GM19438 (cell line): Measurements from ENCODE around the gene FABP7.
"Not testable (repeated sequence)": the region's sequence is repeated elsewhere in the genome, so short reads cannot be mapped to it uniquely, and the experiment has no call there.

Experiments
- ATAC-seq: cut with Tn5 transposase; IDR thresholded peaks from one replicate; pipeline ENCODE4 v1.9.1; 2021; ENCODE audit warnings: low read depth; ENCODE audit not compliant: unreplicated experiment

Gene FABP7

GRCh38 chr6:122779667-122780066, at the start of gene FABP7:
Gene FABP7 (plus strand): TSS chr6:122779716. CDS start chr6:122779795, 79 bp downstream.
- ATAC-seq, result no peak

- no peak for ATAC-seq
Observed at GRCh38 chr6:122730334-122730733, 49.2 kb upstream of the FABP7 start.

- ATAC-seq, result no peak
Observed at GRCh38 chr6:122730775-122731386, 48.6 kb upstream of the FABP7 start.

DNA sequence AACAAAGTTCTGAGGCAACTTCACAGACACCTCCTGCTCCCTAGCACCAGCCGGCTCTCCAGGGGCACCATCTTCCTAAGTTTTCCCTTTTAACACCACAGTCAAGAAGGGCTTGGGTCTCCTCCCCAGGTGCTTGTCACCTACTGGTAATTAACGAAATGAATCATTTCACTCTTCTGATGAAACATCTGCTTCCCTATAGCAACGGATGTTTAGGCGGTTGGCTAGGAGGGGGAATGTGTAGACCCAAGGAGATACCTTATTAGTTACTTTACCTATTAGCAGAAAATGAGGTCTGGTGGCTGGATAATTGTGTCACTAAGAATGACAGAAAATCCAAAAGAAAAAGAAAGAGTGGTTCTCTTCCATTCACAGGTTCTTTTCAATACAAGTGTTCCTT, 46.3 kb upstream of the FABP7 start:
- no peak for ATAC-seq

GRCh38 chr6:122734529-122735395, 44.8 kb upstream of the FABP7 start:
- ATAC-seq, result no peak

GRCh38 chr6:122735582-122735981, 43.9 kb upstream of the FABP7 start:
- ATAC-seq, result no peak

- ATAC-seq, result no peak
Observed at GRCh38 chr6:122736163-122736562, 43.4 kb upstream of the FABP7 start.

- no peak for ATAC-seq
Observed at GRCh38 chr6:122736616-122737015, 42.9 kb upstream of the FABP7 start.

- no peak for ATAC-seq
Observed at GRCh38 chr6:122740091-122740490, 39.4 kb upstream of the FABP7 start.

- ATAC-seq, result no peak
Observed at GRCh38 chr6:122740936-122741335, 38.6 kb upstream of the FABP7 start.

DNA sequence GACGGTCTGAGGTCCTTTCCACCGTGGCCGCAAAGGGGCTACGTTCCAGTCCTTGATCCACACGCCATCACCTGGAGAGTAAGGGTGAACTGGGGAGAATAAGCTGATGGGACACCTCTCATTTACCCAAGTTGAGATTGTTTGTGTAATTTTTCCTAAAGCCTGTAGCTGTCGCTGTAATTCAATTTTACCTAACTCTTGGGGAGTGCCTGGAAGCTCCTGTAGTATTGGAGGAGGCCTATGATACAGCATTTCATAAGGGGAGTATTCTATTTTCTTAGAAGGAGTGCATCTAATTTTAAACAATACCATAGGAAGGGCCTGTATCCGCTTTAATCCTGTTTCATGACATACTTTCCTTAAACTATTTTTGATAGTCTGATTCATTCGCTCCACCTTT, 35.3 kb upstream of the FABP7 start:
- ATAC-seq, result not testable (repeated sequence)

DNA sequence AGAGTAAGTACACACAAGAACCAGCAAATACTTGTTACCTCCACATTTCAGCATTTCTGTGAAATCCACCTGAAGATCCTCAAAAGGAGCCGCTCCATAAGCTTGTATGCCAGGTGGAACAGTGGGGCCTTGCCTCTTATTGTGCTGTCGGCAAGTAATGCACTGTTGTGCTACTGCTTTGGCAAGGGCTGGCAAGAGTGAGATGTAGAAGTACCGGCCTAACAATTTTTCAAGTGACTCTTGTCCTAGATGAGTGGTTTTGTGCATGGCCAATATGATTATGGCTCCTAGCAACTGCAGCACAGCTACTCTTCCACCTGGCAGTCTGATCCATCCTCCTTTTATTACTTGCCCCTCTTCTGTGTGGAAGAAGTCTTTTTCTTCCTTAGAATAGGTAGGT, 34.7 kb upstream of the FABP7 start:
- not testable (repeated sequence) for ATAC-seq

DNA sequence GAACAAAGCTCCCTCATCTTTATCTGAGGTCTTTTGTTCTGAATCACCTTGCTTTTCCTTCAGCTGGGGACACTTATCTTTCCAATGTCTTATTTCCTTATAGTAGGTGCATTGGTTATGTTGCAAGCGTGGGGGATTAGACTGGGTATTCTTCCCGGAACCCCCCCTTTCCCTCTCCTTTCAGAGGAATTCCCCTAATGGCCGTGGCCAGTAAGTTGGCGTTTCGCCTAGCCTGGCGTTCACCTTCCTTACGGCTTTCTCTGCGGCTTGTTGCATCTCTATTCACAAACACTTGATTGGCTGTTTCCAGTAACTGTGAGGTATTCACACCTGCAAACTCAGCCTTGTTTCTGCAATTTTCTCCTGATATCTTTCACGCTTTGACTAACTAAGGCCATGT, 32.8 kb upstream of the FABP7 start:
- ATAC-seq, result no peak

GRCh38 chr6:122747573-122747972, 31.9 kb upstream of the FABP7 start:
- no peak for ATAC-seq

DNA sequence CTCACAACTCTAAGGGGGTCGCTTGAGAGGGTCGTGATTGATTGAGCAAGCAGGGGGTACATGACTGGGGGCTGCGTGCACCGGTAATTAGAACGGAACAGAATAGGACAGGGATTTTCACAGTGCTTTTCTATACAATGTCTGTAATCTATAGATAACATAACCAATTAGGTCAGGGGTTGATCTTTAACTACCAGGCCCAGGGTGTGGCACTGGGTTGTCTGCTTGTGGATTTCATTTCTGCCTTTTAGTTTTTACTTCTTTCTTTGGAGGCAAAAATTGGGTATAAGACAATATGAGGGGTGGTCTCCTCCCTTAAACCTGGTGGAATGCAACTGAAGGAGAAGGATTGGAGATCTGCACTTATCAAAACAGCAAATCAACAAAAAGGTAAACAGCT, 30.6 kb upstream of the FABP7 start:
- not testable (repeated sequence) for ATAC-seq

DNA sequence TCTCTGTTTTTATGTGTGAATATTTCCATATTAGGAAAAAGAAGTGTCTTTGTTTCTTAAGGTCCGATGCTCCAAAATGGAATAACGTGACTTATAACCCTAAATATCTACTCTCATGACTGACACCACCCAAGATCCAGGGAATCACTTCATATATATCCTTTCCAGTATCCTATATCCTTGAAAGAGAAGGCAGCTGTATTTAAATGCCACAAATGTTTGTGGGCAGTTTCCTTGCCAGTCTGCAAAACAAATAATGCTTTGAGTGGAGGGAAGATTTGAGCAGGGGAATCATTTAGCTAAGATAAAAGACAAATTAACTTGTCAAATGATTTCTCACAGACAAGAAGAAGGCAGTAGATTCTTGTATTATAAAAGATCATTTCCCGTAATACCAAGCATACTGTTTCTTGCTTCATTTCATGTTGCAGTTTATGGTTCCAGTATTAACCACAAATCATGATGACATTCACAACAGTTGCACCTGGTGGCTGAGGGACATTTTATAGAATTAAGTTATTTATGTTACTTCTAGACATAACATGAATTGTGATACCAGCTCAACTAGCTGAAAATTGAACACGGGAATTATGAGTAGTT, 30.0 kb upstream of the FABP7 start:
- ATAC-seq, result no peak

GRCh38 chr6:122751326-122751725, 28.2 kb upstream of the FABP7 start:
- ATAC-seq, result peak; percentile 78

DNA sequence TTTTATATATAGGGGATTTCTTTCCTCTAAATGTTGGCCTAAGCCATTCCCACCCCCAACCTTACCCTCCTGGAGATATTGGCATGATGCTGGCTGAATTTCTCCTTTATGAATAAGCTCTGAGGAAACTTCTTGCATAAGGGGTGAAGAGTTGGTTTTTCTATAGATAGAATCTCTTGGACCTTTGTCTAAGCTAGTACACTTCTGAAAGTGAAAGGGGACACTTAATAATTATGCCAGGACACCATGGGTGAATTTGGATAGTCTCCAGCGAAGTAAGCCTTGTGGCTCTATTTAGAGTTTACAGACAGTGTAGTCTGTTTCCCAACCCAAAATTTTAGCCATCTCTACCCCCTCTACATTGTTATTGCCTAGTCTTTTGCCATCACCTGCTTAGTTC, 27.1 kb upstream of the FABP7 start:
- ATAC-seq, result no peak

GRCh38 chr6:122753000-122753687, 26.4 kb upstream of the FABP7 start:
- no peak for ATAC-seq

GRCh38 chr6:122753688-122754056, 25.8 kb upstream of the FABP7 start:
- ATAC-seq, result no peak

GRCh38 chr6:122754191-122754731, 25.3 kb upstream of the FABP7 start:
- ATAC-seq, result no peak
